ENCODE data around the gene TMEM109.

The TMEM109 gene

GRCh38 chr11:60914633-60915247 is 782 bp downstream of the TMEM109 start:
- Histone ChIP-seq H3K27me3 (ENCODE audit: low read depth, low read length) (no peaks in the 10 kb centered on the region), H3K27ac (ENCODE audit: low read length) (peak overlapping the region; percentile 99), H3K9me3 (ENCODE audit: control insufficient read depth in 1 of 2, low read length in 2 of 2) (no peaks in the 10 kb centered on the region), H3K4me1 (ENCODE audit: control insufficient read depth in 1 of 2, insufficient read depth in 2 of 2, low read length in 2 of 2) (peaks cover 10 to 41% of the 10 kb centered on the region in 2 donors), H3K36me3 (ENCODE audit: control insufficient read depth in 1 of 2, insufficient read depth in 2 of 2, low read length in 2 of 2) (peaks cover 0 to 9% of the 10 kb centered on the region in 2 donors), H3K4me3 (ENCODE audit: low read depth in 1 of 2, low read length in 2 of 2) (peak overlapping the region; percentile 89 to 94)

GRCh38 chr11:60915248-60915914 is 1.4 kb downstream of the TMEM109 start:
- peak overlapping the region; percentile 89 to 94 for H3K4me3 ChIP-seq (ENCODE audit: low read depth in 1 of 2, low read length in 2 of 2)
- H3K36me3 ChIP-seq (ENCODE audit: control insufficient read depth in 1 of 2, insufficient read depth in 2 of 2, low read length in 2 of 2) = peaks cover 5 to 15% of the 10 kb centered on the region in 2 donors
- H3K9me3 ChIP-seq (ENCODE audit: control insufficient read depth in 1 of 2, low read length in 2 of 2) = no peaks in the 10 kb centered on the region
- H3K27ac ChIP-seq (ENCODE audit: low read length) = peak overlapping the region; percentile 30
- H3K4me1 ChIP-seq (ENCODE audit: control insufficient read depth in 1 of 2, insufficient read depth in 2 of 2, low read length in 2 of 2) = peaks cover 10 to 46% of the 10 kb centered on the region in 2 donors
- H3K27me3 ChIP-seq (ENCODE audit: low read depth, low read length) = no peaks in the 10 kb centered on the region

- Histone ChIP-seq H3K36me3 (ENCODE audit: control insufficient read depth in 1 of 2, insufficient read depth in 2 of 2, low read length in 2 of 2) (peaks cover 15 to 29% of the 10 kb centered on the region in 2 donors), H3K27me3 (ENCODE audit: low read depth, low read length) (no peaks in the 10 kb centered on the region), H3K27ac (ENCODE audit: low read length) (no peak overlapping the region), H3K9me3 (ENCODE audit: control insufficient read depth in 1 of 2, low read length in 2 of 2) (no peaks in the 10 kb centered on the region), H3K4me1 (ENCODE audit: control insufficient read depth in 1 of 2, insufficient read depth in 2 of 2, low read length in 2 of 2) (peaks cover 10 to 46% of the 10 kb centered on the region in 2 donors), H3K4me3 (ENCODE audit: low read depth in 1 of 2, low read length in 2 of 2) (no peak overlapping the region)
Measured at GRCh38 chr11:60916669-60917206, 2.8 kb downstream of the TMEM109 start.

- peaks cover 21 to 34% of the 10 kb centered on the region in 2 donors for H3K36me3 ChIP-seq (ENCODE audit: control insufficient read depth in 1 of 2, insufficient read depth in 2 of 2, low read length in 2 of 2)
- H3K4me1 ChIP-seq (ENCODE audit: control insufficient read depth in 1 of 2, insufficient read depth in 2 of 2, low read length in 2 of 2) = peaks cover 10 to 46% of the 10 kb centered on the region in 2 donors
- no peaks in the 10 kb centered on the region for H3K27me3 ChIP-seq (ENCODE audit: low read depth, low read length)
- no peak overlapping the region for H3K27ac ChIP-seq (ENCODE audit: low read length)
- no peaks in the 10 kb centered on the region for H3K9me3 ChIP-seq (ENCODE audit: control insufficient read depth in 1 of 2, low read length in 2 of 2)
- no peak overlapping the region for H3K4me3 ChIP-seq (ENCODE audit: low read depth in 1 of 2, low read length in 2 of 2)
Measured at GRCh38 chr11:60917267-60917666, 3.3 kb downstream of the TMEM109 start.

GRCh38 chr11:60918251-60918938 is 4.4 kb downstream of the TMEM109 start:
- peaks cover 31 to 43% of the 10 kb centered on the region in 2 donors for H3K36me3 ChIP-seq (ENCODE audit: control insufficient read depth in 1 of 2, insufficient read depth in 2 of 2, low read length in 2 of 2)
- H3K9me3 ChIP-seq (ENCODE audit: control insufficient read depth in 1 of 2, low read length in 2 of 2) = no peaks in the 10 kb centered on the region
- H3K27me3 ChIP-seq (ENCODE audit: low read depth, low read length) = no peaks in the 10 kb centered on the region
- H3K4me1 ChIP-seq (ENCODE audit: control insufficient read depth in 1 of 2, insufficient read depth in 2 of 2, low read length in 2 of 2) = peaks cover 10 to 43% of the 10 kb centered on the region in 2 donors
- no peak overlapping the region for H3K4me3 ChIP-seq (ENCODE audit: low read depth in 1 of 2, low read length in 2 of 2)
- no peak overlapping the region for H3K27ac ChIP-seq (ENCODE audit: low read length)

- Histone ChIP-seq H3K36me3 (ENCODE audit: control insufficient read depth in 1 of 2, insufficient read depth in 2 of 2, low read length in 2 of 2) (peaks cover 31 to 41% of the 10 kb centered on the region in 2 donors), H3K9me3 (ENCODE audit: control insufficient read depth in 1 of 2, low read length in 2 of 2) (no peaks in the 10 kb centered on the region), H3K4me3 (ENCODE audit: low read depth in 1 of 2, low read length in 2 of 2) (no peak overlapping the region), H3K27ac (ENCODE audit: low read length) (no peak overlapping the region), H3K27me3 (ENCODE audit: low read depth, low read length) (peaks cover 2% of the 10 kb centered on the region), H3K4me1 (ENCODE audit: control insufficient read depth in 1 of 2, insufficient read depth in 2 of 2, low read length in 2 of 2) (peaks cover 10 to 43% of the 10 kb centered on the region in 2 donors)
Measured at GRCh38 chr11:60918939-60919265, 4.9 kb downstream of the TMEM109 start.

GRCh38 chr11:60919320-60919719 is 5.4 kb downstream of the TMEM109 start:
- Histone ChIP-seq H3K27me3 (ENCODE audit: low read depth, low read length) (peaks cover 3% of the 10 kb centered on the region), H3K36me3 (ENCODE audit: control insufficient read depth in 1 of 2, insufficient read depth in 2 of 2, low read length in 2 of 2) (peaks cover 31 to 37% of the 10 kb centered on the region in 2 donors), H3K4me3 (ENCODE audit: low read depth in 1 of 2, low read length in 2 of 2) (no peak overlapping the region), H3K27ac (ENCODE audit: low read length) (no peak overlapping the region), H3K9me3 (ENCODE audit: control insufficient read depth in 1 of 2, low read length in 2 of 2) (no peaks in the 10 kb centered on the region), H3K4me1 (ENCODE audit: control insufficient read depth in 1 of 2, insufficient read depth in 2 of 2, low read length in 2 of 2) (peaks cover 10 to 48% of the 10 kb centered on the region in 2 donors)

GRCh38 chr11:60919956-60920355 is 6.0 kb downstream of the TMEM109 start:
- no peaks in the 10 kb centered on the region for H3K9me3 ChIP-seq (ENCODE audit: control insufficient read depth in 1 of 2, low read length in 2 of 2)
- peaks cover 31 to 37% of the 10 kb centered on the region in 2 donors for H3K36me3 ChIP-seq (ENCODE audit: control insufficient read depth in 1 of 2, insufficient read depth in 2 of 2, low read length in 2 of 2)
- no peak overlapping the region for H3K27ac ChIP-seq (ENCODE audit: low read length)
- peaks cover 10 to 53% of the 10 kb centered on the region in 2 donors for H3K4me1 ChIP-seq (ENCODE audit: control insufficient read depth in 1 of 2, insufficient read depth in 2 of 2, low read length in 2 of 2)
- H3K4me3 ChIP-seq (ENCODE audit: low read depth in 1 of 2, low read length in 2 of 2) = no peak overlapping the region
- H3K27me3 ChIP-seq (ENCODE audit: low read depth, low read length) = peaks cover 8% of the 10 kb centered on the region

DNA sequence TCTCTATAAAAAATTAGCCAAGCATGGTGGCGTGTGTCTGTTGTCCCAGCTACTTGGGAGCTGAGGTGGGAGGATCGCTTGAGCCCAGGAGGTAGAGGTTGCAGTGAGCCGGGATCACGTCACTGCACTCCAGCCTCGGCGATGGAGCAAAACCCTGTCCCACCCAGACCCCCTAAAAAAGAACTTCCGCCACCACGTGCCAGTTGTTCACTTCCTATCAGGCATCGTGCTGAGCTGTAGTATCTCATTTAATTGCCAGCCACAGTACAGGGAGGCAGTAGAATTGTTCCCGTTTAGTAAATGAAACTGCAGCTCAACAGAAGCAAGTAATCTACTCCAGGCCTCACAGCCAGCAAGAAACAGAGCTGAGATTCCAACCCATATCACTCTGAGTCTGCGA is 7.3 kb downstream of the TMEM109 start:
- H3K4me1 ChIP-seq (ENCODE audit: control insufficient read depth in 1 of 2, insufficient read depth in 2 of 2, low read length in 2 of 2) = peaks cover 5 to 45% of the 10 kb centered on the region in 2 donors
- H3K27ac ChIP-seq (ENCODE audit: low read length) = no peak overlapping the region
- peaks cover 31 to 37% of the 10 kb centered on the region in 2 donors for H3K36me3 ChIP-seq (ENCODE audit: control insufficient read depth in 1 of 2, insufficient read depth in 2 of 2, low read length in 2 of 2)
- H3K4me3 ChIP-seq (ENCODE audit: low read depth in 1 of 2, low read length in 2 of 2) = no peak overlapping the region
- H3K27me3 ChIP-seq (ENCODE audit: low read depth, low read length) = peaks cover 19% of the 10 kb centered on the region
- H3K9me3 ChIP-seq (ENCODE audit: control insufficient read depth in 1 of 2, low read length in 2 of 2) = no peaks in the 10 kb centered on the region

GRCh38 chr11:60921777-60922335 is 7.9 kb downstream of the TMEM109 start:
- no peak overlapping the region for H3K27ac ChIP-seq (ENCODE audit: low read length)

GRCh38 chr11:60922906-60923305 is 8.9 kb downstream of the TMEM109 start:
- no peaks in the 10 kb centered on the region for H3K9me3 ChIP-seq (ENCODE audit: control insufficient read depth in 1 of 2, low read length in 2 of 2)
- no peak overlapping the region for H3K27ac ChIP-seq (ENCODE audit: low read length)
- H3K4me3 ChIP-seq (ENCODE audit: low read depth in 1 of 2, low read length in 2 of 2) = no peak overlapping the region
- peaks cover 19% of the 10 kb centered on the region for H3K27me3 ChIP-seq (ENCODE audit: low read depth, low read length)
- H3K36me3 ChIP-seq (ENCODE audit: control insufficient read depth in 1 of 2, insufficient read depth in 2 of 2, low read length in 2 of 2) = peaks cover 31 to 37% of the 10 kb centered on the region in 2 donors
- H3K4me1 ChIP-seq (ENCODE audit: control insufficient read depth in 1 of 2, insufficient read depth in 2 of 2, low read length in 2 of 2) = peaks cover 5 to 36% of the 10 kb centered on the region in 2 donors

More at GRCh38 chr11:60921777-60922335, 7.9 kb downstream of the TMEM109 start:
- Histone ChIP-seq H3K36me3 (ENCODE audit: control insufficient read depth in 1 of 2, insufficient read depth in 2 of 2, low read length in 2 of 2) (peaks cover 31 to 37% of the 10 kb centered on the region in 2 donors), H3K4me1 (ENCODE audit: control insufficient read depth in 1 of 2, insufficient read depth in 2 of 2, low read length in 2 of 2) (peaks cover 5 to 39% of the 10 kb centered on the region in 2 donors), H3K4me3 (ENCODE audit: low read depth in 1 of 2, low read length in 2 of 2) (no peak overlapping the region), H3K9me3 (ENCODE audit: control insufficient read depth in 1 of 2, low read length in 2 of 2) (no peaks in the 10 kb centered on the region), H3K27me3 (ENCODE audit: low read depth, low read length) (peaks cover 19% of the 10 kb centered on the region)
